Neutrophil (primary cell): Measurements from ENCODE around the gene ZNF496.
"Not testable (repeated sequence)": the region's sequence is repeated elsewhere in the genome, so short reads cannot be mapped to it uniquely, and the experiment has no call there.

Source experiments
- H3K27ac ChIP-seq: fragments of 200-600 bp; sonication (generic); 2 replicates; pipeline ENCODE4 v1.5.1; 2016; ENCODE audit warnings: mild to moderate bottlenecking, moderate library complexity
- H3K27me3 ChIP-seq: fragments of 200-600 bp; sonication (generic); 2 replicates; pipeline ENCODE4 v1.6.0; 2016; ENCODE audit warnings: mild to moderate bottlenecking
- H3K36me3 ChIP-seq: fragments of 200-600 bp; sonication (generic); 2 replicates; pipeline ENCODE4 v1.5.1; 2017
- H3K4me1 ChIP-seq, 2 experiments: fragments of 200-600 bp in 1 of 2; sonication (generic) in 1 of 2; 1 replicate in 1 of 2; 2 replicates in 1 of 2; pipeline versions ENCODE4 v1.5.1 to v1.6.1; 2013 to 2016; ENCODE audit warnings: low read depth in 1 of 2, low read length in 1 of 2, mild to moderate bottlenecking in 1 of 2, moderate library complexity in 1 of 2; ENCODE audit not compliant: control insufficient read depth in 1 of 2, insufficient read depth in 1 of 2
- H3K4me3 ChIP-seq, 2 experiments: fragments of 200-600 bp in 1 of 2; sonication (generic) in 1 of 2; 1 replicate in 1 of 2; 2 replicates in 1 of 2; pipeline ENCODE4 v1.5.1; 2013 to 2016; ENCODE audit warnings: low read depth in 1 of 2, low read length in 1 of 2, mild to moderate bottlenecking in 1 of 2, moderate library complexity in 1 of 2
- H3K9me3 ChIP-seq: fragments of 200-600 bp; sonication (generic); 2 replicates; pipeline ENCODE4 v1.5.1; 2016
- CTCF ChIP-seq: fragments of 200-600 bp; sonication (generic); IDR thresholded peaks from 2 replicates; pipeline ENCODE4 v1.5.1; 2016; ENCODE audit warnings: antibody characterized with exemption

The ZNF496 gene

GRCh38 chr1:247331525-247332214 is at the start of gene ZNF496:
ZNF496 (minus strand) TSS chr1:247331867; CDS start chr1:247329578, 2,289 bp downstream.
- Histone ChIP-seq H3K9me3 (no peaks in the 10 kb centered on the region), H3K4me3 (peak within 1 kb of the TSS; percentile 74 to 85), H3K4me1 (peaks cover 12 to 17% of the 10 kb centered on the region in 2 experiments), H3K36me3 (no peaks in the 10 kb centered on the region), H3K27ac (no peak within 1 kb of the TSS), H3K27me3 (peaks cover 56% of the 10 kb centered on the region)
- no peak for TF ChIP-seq CTCF

- peaks cover 4% of the 10 kb centered on the region for H3K27me3 ChIP-seq
- H3K4me3 ChIP-seq = no peak overlapping the region
- no peak overlapping the region for H3K27ac ChIP-seq
- H3K9me3 ChIP-seq = no peaks in the 10 kb centered on the region
- H3K36me3 ChIP-seq = no peaks in the 10 kb centered on the region
- TF ChIP-seq CTCF = no peak
- peaks cover 0 to 4% of the 10 kb centered on the region in 2 experiments for H3K4me1 ChIP-seq
Observed at GRCh38 chr1:247378334-247379073, 46.8 kb upstream of the ZNF496 start.

GRCh38 chr1:247377656-247378055 is 46.0 kb upstream of the ZNF496 start:
- not testable (repeated sequence) for H3K36me3 ChIP-seq, H3K4me1 ChIP-seq, H3K27me3 ChIP-seq, H3K27ac ChIP-seq, H3K4me3 ChIP-seq, H3K9me3 ChIP-seq

- peaks cover 4% of the 10 kb centered on the region for H3K27me3 ChIP-seq
- no peaks in the 10 kb centered on the region for H3K36me3 ChIP-seq
- H3K9me3 ChIP-seq = no peaks in the 10 kb centered on the region
- no peak overlapping the region for H3K4me3 ChIP-seq
- no peak for TF ChIP-seq CTCF
- no peak overlapping the region for H3K27ac ChIP-seq
- peaks cover 5 to 7% of the 10 kb centered on the region in 2 experiments for H3K4me1 ChIP-seq
Observed at GRCh38 chr1:247376659-247377058, 45.0 kb upstream of the ZNF496 start.

- no peaks in the 10 kb centered on the region for H3K36me3 ChIP-seq
- TF ChIP-seq CTCF = no peak
- peaks cover 5 to 7% of the 10 kb centered on the region in 2 experiments for H3K4me1 ChIP-seq
- no peaks in the 10 kb centered on the region for H3K9me3 ChIP-seq
- no peak overlapping the region for H3K27ac ChIP-seq
- peaks cover 4% of the 10 kb centered on the region for H3K27me3 ChIP-seq
- H3K4me3 ChIP-seq = no peak overlapping the region
Observed at GRCh38 chr1:247375747-247376146, 44.1 kb upstream of the ZNF496 start.

GRCh38 chr1:247374651-247375334 is 43.1 kb upstream of the ZNF496 start:
- not testable (repeated sequence) for H3K36me3 ChIP-seq, H3K27me3 ChIP-seq, H3K4me1 ChIP-seq, H3K4me3 ChIP-seq, H3K9me3 ChIP-seq, H3K27ac ChIP-seq
